HEK293T (cell line): Measurements from ENCODE around the gene SRI.

Experiments
- BHLHE40 ChIP-seq: fragments of 450-650 bp; IDR thresholded peaks from 2 replicates; pipeline ENCODE4 v1.6.1; 2016; ENCODE audit warnings: mild to moderate bottlenecking, moderate library complexity, borderline replicate concordance
- L3MBTL2 ChIP-seq: fragments of 450-650 bp; conservative IDR thresholded peaks from 2 replicates; pipeline ENCODE4 v1.6.1; 2016; ENCODE audit warnings: mild to moderate bottlenecking
- LEF1 ChIP-seq: fragments of 450-650 bp; IDR thresholded peaks from 2 replicates; pipeline ENCODE4 v1.6.1; 2017; ENCODE audit warnings: mild to moderate bottlenecking, borderline replicate concordance
- TARDBP ChIP-seq: fragments of 450-650 bp; IDR thresholded peaks from 2 replicates; pipeline ENCODE4 v1.6.1; 2016
- ZNF384 ChIP-seq: fragments of 450-650 bp; IDR thresholded peaks from 2 replicates; pipeline ENCODE4 v1.6.1; 2016

GRCh38 chr7:88253640-88254039 is 33.8 kb upstream of the SRI start:
- TF ChIP-seq TARDBP (no peak), L3MBTL2 (no peak), BHLHE40 (no peak), ZNF384 (no peak), LEF1 (no peak)
